Muscle of leg (tissue), 11 donors: ENCODE data around the gene RAB34. TPM values are rescaled to one million over a fixed set of nuclear protein-coding genes. Genes with fewer than 3 reads are reported as not detected.

Experiments
- DNase-seq: peaks from one replicate; pipeline ENCODE4 v3.0.0; 2013
- H3K27ac ChIP-seq: one replicate; pipeline ENCODE4 v1.5.1; 2013; ENCODE audit warnings: mild to moderate bottlenecking, low read length, control low read depth
- H3K27me3 ChIP-seq: one replicate; pipeline ENCODE4 v1.6.1; 2013; ENCODE audit warnings: low read length; ENCODE audit not compliant: control insufficient read depth, insufficient read depth
- H3K36me3 ChIP-seq: one replicate; pipeline ENCODE4 v1.6.1; 2013; ENCODE audit warnings: low read length; ENCODE audit not compliant: control insufficient read depth, insufficient read depth
- H3K4me1 ChIP-seq: one replicate; pipeline ENCODE4 v1.6.1; 2013; ENCODE audit warnings: low read length; ENCODE audit not compliant: control insufficient read depth, insufficient read depth
- H3K4me3 ChIP-seq: one replicate; pipeline ENCODE4 v1.5.1; 2013; ENCODE audit warnings: low read length, control low read depth
- H3K9me3 ChIP-seq: replicated peaks from 2 replicates; pipeline ENCODE4 v1.6.1; 2013; ENCODE audit warnings: low read depth, low read length; ENCODE audit not compliant: control insufficient read depth
- WGBS: methylation state at CpG from one replicate; pipeline ENCODE4 v1.1.5; 2013; ENCODE audit warnings: missing lambda C conversion rate; ENCODE audit not compliant: insufficient coverage; 5-methylcytosine and 5-hydroxymethylcytosine counted together
- polyA plus RNA-seq, 8 donors: library from polyadenylated mRNA; unstranded; fragments of 120-200 nt; gene quantifications; one replicate each; pipeline versions ENCODE4 v1.2.1 to v1.2.3, GENCODE V29; 2013; ENCODE audit warnings: inconsistent platforms in 1 of 8, low replicate concordance in 1 of 8; ENCODE audit not compliant: insufficient read length in 8 of 8, insufficient read depth in 1 of 8
- total RNA-seq: library from RNA; stranded (reverse); fragments of 120-200 nt; gene quantifications from one replicate; pipeline ENCODE4 v1.2.4, GENCODE V29; 2013

Gene RAB34
- total and polyA plus RNA-seq, 9 donors: 67.9 to 106 (median 83.2) TPM

DNA sequence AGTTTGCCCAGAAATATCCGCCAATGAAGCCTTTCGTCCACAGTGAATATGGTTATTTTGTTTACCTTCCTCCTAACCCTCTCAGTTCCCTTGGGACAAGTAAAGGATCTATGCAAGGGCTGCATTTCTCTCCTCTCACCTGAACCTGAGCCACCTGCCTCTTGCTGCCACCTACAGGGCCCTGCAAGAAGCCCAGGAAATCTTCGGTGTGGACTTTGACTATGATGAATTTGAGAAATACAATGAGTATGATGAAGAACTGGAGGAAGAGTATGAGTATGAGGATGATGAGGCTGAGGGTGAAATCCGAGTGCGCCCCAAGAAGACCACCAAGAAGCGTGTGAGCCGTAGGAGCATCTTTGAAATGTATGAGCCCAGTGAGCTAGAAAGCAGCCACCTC is 41.7 kb downstream of the RAB34 start:
- WGBS: 85% methylated on average over 5 of the region's 7 CpGs
- H3K4me1 ChIP-seq: no peaks in the 10 kb centered on the region
- no peaks in the 10 kb centered on the region for H3K27me3 ChIP-seq
- no peak overlapping the region for H3K4me3 ChIP-seq
- H3K9me3 ChIP-seq: no peaks in the 10 kb centered on the region
- no peak overlapping the region for H3K27ac ChIP-seq
- no peak for DNase-seq
- peaks cover 77% of the 10 kb centered on the region for H3K36me3 ChIP-seq

GRCh38 chr17:28675490-28675889 is 42.2 kb downstream of the RAB34 start:
- DNase-seq: no peak
- Histone ChIP-seq H3K27ac (no peak overlapping the region), H3K9me3 (no peaks in the 10 kb centered on the region), H3K4me1 (no peaks in the 10 kb centered on the region), H3K36me3 (peaks cover 75% of the 10 kb centered on the region), H3K4me3 (no peak overlapping the region), H3K27me3 (no peaks in the 10 kb centered on the region)
- WGBS: no CpG with 5 or more reads among the region's 3 CpGs

DNA sequence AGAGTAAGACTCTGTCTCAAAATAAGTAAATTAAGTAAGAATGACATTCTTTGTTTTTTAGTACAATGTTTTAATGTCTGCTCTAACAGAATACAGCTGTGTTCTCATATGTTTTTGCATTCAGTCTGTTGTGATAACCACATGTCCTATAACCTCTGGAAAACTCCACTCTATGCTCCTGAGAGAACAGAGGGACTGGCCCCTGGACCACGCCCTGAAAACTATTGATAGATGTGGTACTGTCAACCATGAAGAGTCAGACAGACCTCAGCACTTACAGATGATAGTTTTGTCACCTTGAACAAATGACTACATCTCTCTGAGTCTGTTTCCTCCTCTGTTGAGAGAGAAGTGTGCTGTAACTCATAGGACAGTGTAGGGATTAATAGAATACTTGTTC is 47.8 kb downstream of the RAB34 start:
- DNase-seq: no peak
- Histone ChIP-seq H3K27ac (no peak overlapping the region), H3K9me3 (no peaks in the 10 kb centered on the region), H3K36me3 (peaks cover 51% of the 10 kb centered on the region), H3K27me3 (no peaks in the 10 kb centered on the region), H3K4me1 (no peaks in the 10 kb centered on the region), H3K4me3 (no peak overlapping the region)
- no CpG with 5 or more reads among the region's 1 CpG for WGBS

- peaks cover 32% of the 10 kb centered on the region for H3K36me3 ChIP-seq
Observed at GRCh38 chr17:28667870-28668269, 49.8 kb downstream of the RAB34 start.

GRCh38 chr17:28665994-28666393 is 51.7 kb downstream of the RAB34 start:
- Histone ChIP-seq H3K36me3 (peaks cover 20% of the 10 kb centered on the region), H3K4me3 (no peak overlapping the region), H3K4me1 (peaks cover 5% of the 10 kb centered on the region), H3K27me3 (no peaks in the 10 kb centered on the region), H3K27ac (no peak overlapping the region), H3K9me3 (no peaks in the 10 kb centered on the region)
- DNase-seq: no peak
- no CpG with 5 or more reads among the region's 2 CpGs for WGBS

More at GRCh38 chr17:28667870-28668269, 49.8 kb downstream of the RAB34 start:
- no peak for DNase-seq
- H3K4me3 ChIP-seq: no peak overlapping the region
- H3K4me1 ChIP-seq: peaks cover 3% of the 10 kb centered on the region
- H3K27me3 ChIP-seq: no peaks in the 10 kb centered on the region
- no peak overlapping the region for H3K27ac ChIP-seq
- WGBS: 100% methylated on average over 1 of the region's 1 CpG
- no peaks in the 10 kb centered on the region for H3K9me3 ChIP-seq

Other genes starting within 250 kb of the RAB34 start
- not detected for gene SLC13A2, start 244.2 kb downstream of the RAB34 start, total RNA-seq
- gene SLC13A2, start 244.2 kb downstream of the RAB34 start, polyA plus RNA-seq: under 1 TPM in 2 of 8 donors, not detected in 6; 0.09 to 0.12 TPM
- not detected for gene FOXN1, start 211.5 kb downstream of the RAB34 start, total RNA-seq
- 1 to 10 TPM in 1 of 8 donors, under 1 TPM in 2, not detected in 5; 0.04 to 2.1 (median 0.07) TPM for gene FOXN1, start 211.5 kb downstream of the RAB34 start, polyA plus RNA-seq
- gene UNC119, start 165.2 kb downstream of the RAB34 start, total RNA-seq: 17.6 TPM
- gene UNC119, start 165.2 kb downstream of the RAB34 start, polyA plus RNA-seq: 10 to 100 TPM; 15.6 to 20.7 (median 17.8) TPM
- 29.4 TPM for gene PIGS, start 146.3 kb downstream of the RAB34 start, total RNA-seq
- 10 to 100 TPM; 36.9 to 57.3 (median 45.9) TPM for gene PIGS, start 146.3 kb downstream of the RAB34 start, polyA plus RNA-seq
- 2.7 TPM for gene ALDOC, start 141.0 kb downstream of the RAB34 start, total RNA-seq
- gene ALDOC, start 141.0 kb downstream of the RAB34 start, polyA plus RNA-seq: 1 to 10 TPM; 1.7 to 4.4 (median 2.5) TPM
- gene SPAG5, start 118.8 kb downstream of the RAB34 start, total RNA-seq: 16.1 TPM
- 10 to 100 TPM; 25.5 to 42.0 (median 31.4) TPM for gene SPAG5, start 118.8 kb downstream of the RAB34 start, polyA plus RNA-seq
- 7.4 TPM for gene RSKR, start 103.7 kb downstream of the RAB34 start, total RNA-seq
- gene RSKR, start 103.7 kb downstream of the RAB34 start, polyA plus RNA-seq: 10 to 100 TPM in 6 of 8 donors, 1 to 10 TPM in 2; 6.6 to 22.8 (median 13.2) TPM
- gene BLTP2, start 72.7 kb downstream of the RAB34 start, total RNA-seq: 52.9 TPM
- 10 to 100 TPM; 46.4 to 65.5 (median 51.5) TPM for gene BLTP2, start 72.7 kb downstream of the RAB34 start, polyA plus RNA-seq
- gene SDF2, start 56.0 kb downstream of the RAB34 start, total RNA-seq: 46.1 TPM
- 10 to 100 TPM; 35.5 to 50.4 (median 40.2) TPM for gene SDF2, start 56.0 kb downstream of the RAB34 start, polyA plus RNA-seq
- gene SUPT6H, start 55.7 kb downstream of the RAB34 start, total RNA-seq: 28.1 TPM
- 10 to 100 TPM; 34.6 to 53.3 (median 44.2) TPM for gene SUPT6H, start 55.7 kb downstream of the RAB34 start, polyA plus RNA-seq
- 0.80 TPM for gene PROCA1, start 6.0 kb downstream of the RAB34 start, total RNA-seq
- gene PROCA1, start 6.0 kb downstream of the RAB34 start, polyA plus RNA-seq: 1 to 10 TPM; 3.0 to 5.5 (median 3.2) TPM
- 2,275 TPM for gene RPL23A, start 2.1 kb upstream of the RAB34 start, total RNA-seq
- gene RPL23A, start 2.1 kb upstream of the RAB34 start, polyA plus RNA-seq: 1,000 to 10,000 TPM in 6 of 8 donors, 100 to 1,000 TPM in 2; 953 to 1,341 (median 1,138) TPM
- 2.3 TPM for gene TLCD1, start 8.4 kb upstream of the RAB34 start, total RNA-seq
- gene TLCD1, start 8.4 kb upstream of the RAB34 start, polyA plus RNA-seq: 1 to 10 TPM; 3.7 to 5.6 (median 4.1) TPM
- gene NEK8, start 10.9 kb upstream of the RAB34 start, total RNA-seq: 1.9 TPM
- gene NEK8, start 10.9 kb upstream of the RAB34 start, polyA plus RNA-seq: 1 to 10 TPM; 2.1 to 3.9 (median 2.7) TPM
- 24.2 TPM for gene TRAF4, start 26.1 kb upstream of the RAB34 start, total RNA-seq
- gene TRAF4, start 26.1 kb upstream of the RAB34 start, polyA plus RNA-seq: 10 to 100 TPM; 58.5 to 91.2 (median 66.1) TPM
- gene FAM222B, start 124.9 kb upstream of the RAB34 start, total RNA-seq: 3.4 TPM
- gene FAM222B, start 124.9 kb upstream of the RAB34 start, polyA plus RNA-seq: 10 to 100 TPM; 10.1 to 14.3 (median 12.8) TPM
- 18.7 TPM for gene ERAL1, start 137.1 kb upstream of the RAB34 start, total RNA-seq
- 10 to 100 TPM; 36.3 to 49.4 (median 45.1) TPM for gene ERAL1, start 137.1 kb upstream of the RAB34 start, polyA plus RNA-seq
- 24.5 TPM for gene FLOT2, start 179.9 kb upstream of the RAB34 start, total RNA-seq
- gene FLOT2, start 179.9 kb upstream of the RAB34 start, polyA plus RNA-seq: 10 to 100 TPM; 68.2 to 77.3 (median 75.3) TPM
- gene DHRS13, start 185.2 kb upstream of the RAB34 start, total RNA-seq: 5.2 TPM
- gene DHRS13, start 185.2 kb upstream of the RAB34 start, polyA plus RNA-seq: 1 to 10 TPM; 2.9 to 5.9 (median 4.1) TPM
- gene PHF12, start 233.7 kb upstream of the RAB34 start, total RNA-seq: 16.5 TPM
- 10 to 100 TPM; 22.6 to 37.1 (median 33.6) TPM for gene PHF12, start 233.7 kb upstream of the RAB34 start, polyA plus RNA-seq